AG04449 (cell line): ENCODE results near the gene GM2A.
"Not testable (repeated sequence)": the region's sequence is repeated elsewhere in the genome, so short reads cannot be mapped to it uniquely, and the experiment has no call there.

ENCODE experiments used
- CTCF ChIA-PET: fragments of 350-600 bp; formaldehyde crosslinking; extraction: SDS; loops from one replicate; lab custom pipeline; 2021; ENCODE audit warnings: antibody characterized with exemption; lab: Yijun Ruan, JAX
- POLR2A ChIA-PET: fragments of 400-600, 350-600 bp; formaldehyde crosslinking; extraction: SDS; loops from one replicate; lab custom pipeline; 2020; ENCODE audit warnings: antibody characterized with exemption, inconsistent platforms; lab: Yijun Ruan, JAX
- DNase-seq: peaks from one replicate; pipeline ENCODE4 v3.0.0-alpha.2; 2010; ENCODE audit warnings: low read depth, low spot score
- H3K4me3 ChIP-seq: 2 replicates; pipeline ENCODE4 v1.5.1; 2011; ENCODE audit warnings: low read depth, mild to moderate bottlenecking, control low read depth, low read length
- TF ChIP-seq, protein P1 (sequence below): IDR thresholded peaks from one replicate; pipeline ENCODE4 v1.5.1; 2011; ENCODE audit warnings: mild to moderate bottlenecking, moderate library complexity, low read length, control low read depth, inconsistent platforms; ENCODE audit not compliant: insufficient read depth; ENCODE audit errors: missing control alignments

GM2A gene

DNA sequence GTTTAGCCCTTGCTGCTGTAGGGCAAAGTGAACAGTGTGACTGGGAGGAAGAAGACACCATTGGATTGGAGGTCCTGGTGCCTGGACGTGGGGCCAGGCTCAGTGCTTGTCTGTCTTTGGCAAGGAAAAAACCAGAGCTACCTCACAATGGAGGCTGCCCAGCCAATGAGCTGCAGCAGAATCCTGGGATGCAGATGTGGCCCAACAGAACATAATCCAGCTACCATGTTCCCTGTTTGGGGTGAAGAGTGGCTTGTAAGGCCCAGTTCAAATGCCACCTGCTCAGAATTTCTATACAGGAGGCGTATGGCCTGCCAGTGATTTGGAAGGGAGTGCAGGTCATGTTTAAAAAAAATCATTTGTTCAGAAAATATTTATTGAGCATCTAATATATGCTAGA lies 50.7 kb downstream of the GM2A start, which contains the start of gene SLC36A3:
TSS of gene SLC36A3 (minus strand) at position 101 of the 400 bp plus-strand sequence. CDS start 412 bp downstream, outside the sequence.
- TF ChIP-seq, protein P1, sequence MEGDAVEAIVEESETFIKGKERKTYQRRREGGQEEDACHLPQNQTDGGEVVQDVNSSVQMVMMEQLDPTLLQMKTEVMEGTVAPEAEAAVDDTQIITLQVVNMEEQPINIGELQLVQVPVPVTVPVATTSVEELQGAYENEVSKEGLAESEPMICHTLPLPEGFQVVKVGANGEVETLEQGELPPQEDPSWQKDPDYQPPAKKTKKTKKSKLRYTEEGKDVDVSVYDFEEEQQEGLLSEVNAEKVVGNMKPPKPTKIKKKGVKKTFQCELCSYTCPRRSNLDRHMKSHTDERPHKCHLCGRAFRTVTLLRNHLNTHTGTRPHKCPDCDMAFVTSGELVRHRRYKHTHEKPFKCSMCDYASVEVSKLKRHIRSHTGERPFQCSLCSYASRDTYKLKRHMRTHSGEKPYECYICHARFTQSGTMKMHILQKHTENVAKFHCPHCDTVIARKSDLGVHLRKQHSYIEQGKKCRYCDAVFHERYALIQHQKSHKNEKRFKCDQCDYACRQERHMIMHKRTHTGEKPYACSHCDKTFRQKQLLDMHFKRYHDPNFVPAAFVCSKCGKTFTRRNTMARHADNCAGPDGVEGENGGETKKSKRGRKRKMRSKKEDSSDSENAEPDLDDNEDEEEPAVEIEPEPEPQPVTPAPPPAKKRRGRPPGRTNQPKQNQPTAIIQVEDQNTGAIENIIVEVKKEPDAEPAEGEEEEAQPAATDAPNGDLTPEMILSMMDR: no peak
- POLR2A ChIA-PET: no interaction called here
- H3K4me3 ChIP-seq: no peak within 1 kb of the TSS
- CTCF ChIA-PET: interaction anchor here (0.9 to 1.2 kb wide), 2 partner anchors 9 to 12 kb away, joined by 3 to 4 read pairs; no protein-coding TSS in a partner anchor
- no peak for DNase-seq

DNA sequence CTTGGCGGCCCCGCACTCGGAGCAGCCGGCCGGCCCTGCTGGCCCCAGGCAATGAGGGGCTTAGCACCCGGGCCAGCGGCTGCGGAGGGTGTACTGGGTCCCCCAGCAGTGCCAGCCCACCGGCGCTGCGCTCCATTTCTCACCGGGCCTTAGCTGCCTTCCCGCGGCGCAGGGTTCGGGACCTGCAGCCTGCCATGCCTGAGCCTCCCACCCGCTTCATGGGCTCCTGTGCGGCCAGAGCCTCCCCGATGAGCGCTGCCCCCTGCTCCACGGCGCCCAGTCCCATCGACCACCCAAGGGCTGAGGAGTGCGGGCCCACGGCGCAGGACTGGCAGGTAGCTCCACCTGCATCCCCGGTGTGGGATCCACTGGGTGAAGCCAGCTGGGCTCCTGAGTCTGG lies 56.3 kb downstream of the GM2A start:
- POLR2A ChIA-PET, CTCF ChIA-PET, H3K4me3 ChIP-seq, DNase-seq: not testable (repeated sequence)

DNA sequence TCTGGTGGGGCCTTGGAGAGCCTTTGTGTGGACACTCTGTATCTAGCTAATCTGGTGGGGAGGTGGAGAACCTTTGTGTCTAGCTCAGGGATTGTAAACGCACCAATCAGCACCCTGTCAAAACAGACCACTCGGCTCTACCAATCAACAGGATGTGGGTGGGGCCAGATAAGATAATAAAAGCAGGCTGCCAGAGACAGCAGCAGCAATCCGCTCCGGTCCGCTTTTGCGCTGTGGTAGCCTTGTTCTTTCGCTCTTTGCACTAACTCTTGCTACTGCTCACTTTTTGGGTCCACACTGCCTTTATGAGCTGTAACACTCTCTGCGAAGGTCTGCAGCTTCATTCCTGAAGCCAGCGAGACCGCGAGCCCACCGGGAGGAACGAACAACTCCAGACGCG lies 56.8 kb downstream of the GM2A start:
- DNase-seq, POLR2A ChIA-PET, H3K4me3 ChIP-seq, CTCF ChIA-PET: not testable (repeated sequence)

DNA sequence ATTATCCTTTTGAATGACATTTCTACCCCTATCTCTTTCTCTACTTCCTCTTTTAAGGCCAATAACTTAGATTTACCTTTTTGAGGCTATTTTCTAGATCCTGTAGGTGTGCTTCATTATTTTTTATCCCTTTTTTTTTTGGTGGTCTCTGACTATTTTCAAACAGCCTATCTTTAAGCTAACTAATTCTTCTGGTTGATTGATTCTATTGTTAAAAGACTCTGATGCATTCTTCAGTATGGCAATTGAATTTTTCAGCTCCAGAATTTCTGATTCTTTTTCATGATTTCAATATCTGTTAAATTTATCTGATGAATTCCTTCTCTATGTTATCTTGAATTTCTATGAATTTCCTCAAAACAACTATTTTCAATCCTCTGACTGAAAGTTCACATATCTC lies 57.9 kb downstream of the GM2A start:
- TF ChIP-seq, protein P1: no peak
- POLR2A ChIA-PET: no interaction called here
- CTCF ChIA-PET: no interaction called here

DNA sequence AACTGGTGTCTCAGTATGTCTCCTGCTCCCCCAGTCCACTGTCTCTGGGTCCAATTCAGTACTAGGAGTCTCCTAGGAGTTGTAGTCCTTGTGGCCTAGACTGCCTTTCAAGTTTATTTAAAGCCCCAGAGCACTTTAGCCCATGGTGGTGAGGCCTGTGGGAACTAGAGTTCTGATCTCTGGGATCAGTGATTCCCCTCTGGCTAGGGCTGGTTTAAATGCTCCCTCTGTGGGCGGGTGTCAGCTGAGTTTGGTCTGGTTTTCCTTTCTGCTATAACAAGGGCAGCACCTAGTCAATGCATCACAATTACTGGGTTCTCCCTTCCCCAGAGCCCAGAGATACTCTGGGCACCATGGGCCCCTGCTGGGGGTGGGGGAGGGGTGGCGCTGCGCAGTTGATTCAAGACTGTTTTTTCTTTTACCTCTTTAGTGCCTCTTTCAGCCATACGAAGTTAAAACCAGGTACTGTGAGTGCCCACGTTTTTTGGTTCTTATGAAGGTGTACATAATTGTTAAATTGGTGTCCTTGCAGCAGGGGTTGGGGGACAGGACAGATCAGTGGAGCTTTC lies 59.9 kb downstream of the GM2A start:
- H3K4me3 ChIP-seq: no peak overlapping the region
- DNase-seq: no peak
- TF ChIP-seq, protein P1: no peak
- ChIA-PET CTCF (interaction anchor here (1.4 to 1.5 kb wide), 2 partner anchors 10 kb away, joined by 4 read pairs; partner anchors contain the start of gene SLC36A3), POLR2A (no interaction called here)

More for the DNA sequence above, 57.9 kb downstream of the GM2A start:
- DNase-seq: no peak
- H3K4me3 ChIP-seq: no peak overlapping the region

DNA sequence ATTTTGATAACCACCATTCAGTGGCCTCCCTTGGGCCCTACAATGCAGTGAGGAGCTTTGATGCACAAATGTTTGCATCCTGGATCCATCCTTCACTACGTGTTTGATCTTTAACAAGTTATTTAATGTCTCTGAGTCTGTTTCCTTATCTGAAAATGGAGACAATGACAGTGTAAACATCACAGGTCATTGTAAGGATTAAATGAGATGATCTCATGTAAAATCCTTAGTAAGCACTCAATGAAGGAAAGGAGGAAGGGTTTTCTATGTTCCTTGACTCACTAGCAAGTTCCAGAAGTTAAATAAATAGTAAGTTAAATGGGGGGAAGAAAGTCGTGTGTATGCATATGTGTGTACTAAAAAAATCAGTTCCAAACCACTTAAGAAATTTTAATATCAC lies 60.4 kb downstream of the GM2A start:
- no peak overlapping the region for H3K4me3 ChIP-seq
- POLR2A ChIA-PET: no interaction called here
- TF ChIP-seq, protein P1: no peak
- CTCF ChIA-PET: interaction anchor here (0.9 to 1.5 kb wide), 4 partner anchors 10 to 163 kb away, joined by 3 to 4 read pairs (median 4); partner anchors contain the start of genes GM2A and SLC36A3
- DNase-seq: no peak

DNA sequence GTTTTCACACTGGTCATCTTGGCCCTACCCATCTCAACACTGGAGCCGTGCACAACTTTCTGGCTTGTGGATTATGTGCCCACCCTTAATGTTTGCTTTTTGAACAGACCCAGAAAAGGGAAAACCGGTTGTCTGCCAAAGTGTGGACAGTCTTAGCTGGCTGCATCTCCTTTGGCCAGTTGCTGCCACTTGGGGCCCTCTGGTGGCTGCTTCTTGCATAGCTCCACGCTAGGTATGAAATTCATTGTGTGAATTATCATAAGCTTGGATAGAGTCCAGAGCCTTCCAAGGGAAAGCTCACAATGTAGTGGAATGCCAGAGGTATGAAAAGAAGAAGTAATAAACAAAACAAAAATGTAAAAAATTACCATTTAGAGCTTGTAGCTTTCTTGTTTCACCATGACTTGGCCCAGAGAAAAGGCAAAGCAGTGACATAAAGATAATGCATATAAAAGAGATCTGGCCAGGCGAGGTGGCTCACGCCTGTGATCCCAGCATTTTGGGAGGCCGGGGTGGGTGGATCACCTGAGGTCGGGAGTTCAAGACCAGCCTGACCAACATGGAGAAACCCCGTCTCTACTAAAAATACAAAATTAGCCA lies 63.1 kb downstream of the GM2A start:
- TF ChIP-seq, protein P1: peak; percentile 80
- H3K4me3 ChIP-seq: no peak overlapping the region
- DNase-seq: peak; percentile 5
- ChIA-PET POLR2A (interaction anchor here (0.5 kb wide), 1 partner anchor 63 kb away, joined by 3 read pairs; the partner anchor contains the start of gene GM2A), CTCF (interaction anchor here (0.6 to 1.9 kb wide), 15 partner anchors 8 to 428 kb away, joined by 3 to 12 read pairs (median 4); no protein-coding TSS in a partner anchor)
